Measurements from ENCODE around the gene FADS2. TPM values are rescaled to one million over a fixed set of nuclear protein-coding genes. Genes with fewer than 3 reads are reported as not detected.
"Not testable (repeated sequence)": the region's sequence is repeated elsewhere in the genome, so short reads cannot be mapped to it uniquely, and the experiment has no call there.

Gene FADS2
- total RNA-seq, 4 donors from 2014 or later: 130 to 455 (median 327) TPM

DNA sequence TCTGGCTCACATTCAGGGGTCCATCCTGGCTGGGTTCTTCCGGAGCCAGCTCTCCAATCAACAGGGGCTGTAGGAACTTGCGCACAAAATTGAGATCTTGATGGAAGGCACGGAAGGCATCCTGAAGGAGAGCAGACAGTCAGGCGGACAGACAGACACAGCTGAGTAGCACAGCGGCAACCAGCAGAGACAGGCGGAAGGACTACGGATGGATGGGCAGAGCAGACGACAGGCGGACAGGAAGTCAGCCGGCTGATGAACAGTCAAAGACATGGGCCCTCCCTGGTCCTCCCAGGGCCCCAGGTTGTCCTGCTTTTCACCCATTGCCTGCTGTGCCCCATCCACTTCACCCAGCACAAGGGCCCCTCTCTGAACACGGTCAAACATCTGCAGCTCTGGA lies 51.9 kb downstream of the FADS2 start:
- Histone ChIP-seq H3K36me3 (no peaks in the 10 kb centered on the region), H3K27ac (no peak overlapping the region), H3K4me3 (no peak overlapping the region), H3K9me3 (no peaks in the 10 kb centered on the region), H3K27me3 (no peaks in the 10 kb centered on the region), H3K4me1 (no peaks in the 10 kb centered on the region)
- DNase-seq (ENCODE audit: low spot score in 2 of 2): no peak
- WGBS: 94% methylated on average over 11 of the region's 11 CpGs
- no peak for TF ChIP-seq POLR2AphosphoS5 (IDR thresholded peaks at IDR 0.05)
- no peak for TF ChIP-seq POLR2A (IDR thresholded peaks at IDR 0.05)
- TF ChIP-seq, protein P1, sequence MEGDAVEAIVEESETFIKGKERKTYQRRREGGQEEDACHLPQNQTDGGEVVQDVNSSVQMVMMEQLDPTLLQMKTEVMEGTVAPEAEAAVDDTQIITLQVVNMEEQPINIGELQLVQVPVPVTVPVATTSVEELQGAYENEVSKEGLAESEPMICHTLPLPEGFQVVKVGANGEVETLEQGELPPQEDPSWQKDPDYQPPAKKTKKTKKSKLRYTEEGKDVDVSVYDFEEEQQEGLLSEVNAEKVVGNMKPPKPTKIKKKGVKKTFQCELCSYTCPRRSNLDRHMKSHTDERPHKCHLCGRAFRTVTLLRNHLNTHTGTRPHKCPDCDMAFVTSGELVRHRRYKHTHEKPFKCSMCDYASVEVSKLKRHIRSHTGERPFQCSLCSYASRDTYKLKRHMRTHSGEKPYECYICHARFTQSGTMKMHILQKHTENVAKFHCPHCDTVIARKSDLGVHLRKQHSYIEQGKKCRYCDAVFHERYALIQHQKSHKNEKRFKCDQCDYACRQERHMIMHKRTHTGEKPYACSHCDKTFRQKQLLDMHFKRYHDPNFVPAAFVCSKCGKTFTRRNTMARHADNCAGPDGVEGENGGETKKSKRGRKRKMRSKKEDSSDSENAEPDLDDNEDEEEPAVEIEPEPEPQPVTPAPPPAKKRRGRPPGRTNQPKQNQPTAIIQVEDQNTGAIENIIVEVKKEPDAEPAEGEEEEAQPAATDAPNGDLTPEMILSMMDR (IDR thresholded peaks at IDR 0.05): no peak
- no peak for TF ChIP-seq EP300 (IDR thresholded peaks at IDR 0.05)

DNA sequence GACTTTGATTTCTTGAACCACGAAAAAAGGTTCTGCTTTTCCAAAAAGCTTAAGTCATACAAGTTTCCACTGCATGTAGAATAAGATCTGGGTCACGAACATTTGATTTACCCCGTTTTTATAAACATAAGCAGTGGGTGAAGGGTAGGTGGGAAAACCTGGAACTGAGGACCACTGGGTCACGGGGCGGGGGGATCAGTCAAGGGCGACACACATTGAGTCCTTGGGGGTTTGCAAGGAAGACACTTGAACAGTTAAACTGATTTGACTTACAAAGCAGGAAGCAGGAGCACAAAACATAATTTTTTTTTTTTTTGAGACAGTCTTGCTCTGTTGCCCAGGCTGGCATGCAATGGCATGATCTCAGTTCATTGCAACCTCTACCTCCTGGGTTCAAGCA lies 52.4 kb downstream of the FADS2 start:
- TF ChIP-seq POLR2AphosphoS5 (IDR thresholded peaks at IDR 0.05): no peak
- no peak for TF ChIP-seq EP300 (IDR thresholded peaks at IDR 0.05)
- TF ChIP-seq POLR2A (IDR thresholded peaks at IDR 0.05): no peak
- TF ChIP-seq, protein P1 (IDR thresholded peaks at IDR 0.05): no peak
- Histone ChIP-seq H3K4me3 (no peak overlapping the region), H3K27ac (no peak overlapping the region), H3K27me3 (no peaks in the 10 kb centered on the region), H3K9me3 (no peaks in the 10 kb centered on the region), H3K36me3 (no peaks in the 10 kb centered on the region), H3K4me1 (no peaks in the 10 kb centered on the region)
- DNase-seq (ENCODE audit: low spot score in 2 of 2): no peak
- 65% methylated on average over 6 of the region's 6 CpGs for WGBS

DNA sequence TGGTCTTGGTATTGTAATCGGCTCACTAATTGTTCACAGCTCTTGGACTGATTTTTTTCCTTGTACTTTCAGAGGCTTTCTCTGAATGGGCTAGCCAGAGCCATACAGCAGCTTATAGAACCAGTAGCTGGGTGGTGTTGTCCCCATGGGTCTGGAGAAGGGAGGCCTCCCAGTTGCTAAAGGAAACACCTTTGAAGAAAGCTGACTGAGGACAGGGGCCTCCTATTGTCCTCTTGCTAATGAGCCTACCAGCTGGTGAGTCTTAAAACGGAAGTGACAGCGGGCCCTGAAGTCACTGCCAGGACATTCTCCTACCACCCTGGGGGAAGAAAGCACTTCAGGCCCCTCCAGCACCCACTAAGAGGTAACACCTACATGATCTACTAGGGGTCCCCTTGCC lies 53.3 kb downstream of the FADS2 start:
- Histone ChIP-seq H3K9me3 (no peaks in the 10 kb centered on the region), H3K27ac (no peak overlapping the region), H3K36me3 (no peaks in the 10 kb centered on the region), H3K4me1 (no peaks in the 10 kb centered on the region), H3K27me3 (no peaks in the 10 kb centered on the region), H3K4me3 (no peak overlapping the region)
- WGBS: 79% methylated on average over 3 of the region's 3 CpGs
- no peak for DNase-seq (ENCODE audit: low spot score in 2 of 2)
- no peak for TF ChIP-seq POLR2A (IDR thresholded peaks at IDR 0.05)

DNA sequence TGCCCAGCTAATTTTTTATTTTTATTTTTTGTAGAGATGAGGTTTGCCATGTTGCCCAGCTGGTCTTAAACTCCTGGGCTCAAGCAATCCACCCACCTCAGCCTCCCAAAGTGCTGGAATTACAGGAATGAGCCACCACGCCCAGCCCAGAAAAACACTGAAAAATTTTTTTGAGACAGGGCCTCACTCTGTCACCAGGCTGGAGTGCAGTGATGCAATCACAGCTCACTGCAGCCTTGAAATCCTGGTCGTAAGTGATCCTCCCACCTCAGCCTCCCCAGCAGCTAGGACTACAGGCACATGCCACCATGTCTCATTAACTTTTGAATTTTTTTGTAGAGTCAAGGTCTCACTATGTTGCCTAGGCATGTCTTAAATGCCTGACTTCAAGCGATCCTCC lies 54.2 kb downstream of the FADS2 start:
- not testable (repeated sequence) for H3K9me3 ChIP-seq; H3K27me3 ChIP-seq; H3K4me3 ChIP-seq; H3K27ac ChIP-seq; H3K4me1 ChIP-seq; H3K36me3 ChIP-seq; DNase-seq (ENCODE audit: low spot score in 2 of 2)
- WGBS: 83% methylated on average over 3 of the region's 3 CpGs

DNA sequence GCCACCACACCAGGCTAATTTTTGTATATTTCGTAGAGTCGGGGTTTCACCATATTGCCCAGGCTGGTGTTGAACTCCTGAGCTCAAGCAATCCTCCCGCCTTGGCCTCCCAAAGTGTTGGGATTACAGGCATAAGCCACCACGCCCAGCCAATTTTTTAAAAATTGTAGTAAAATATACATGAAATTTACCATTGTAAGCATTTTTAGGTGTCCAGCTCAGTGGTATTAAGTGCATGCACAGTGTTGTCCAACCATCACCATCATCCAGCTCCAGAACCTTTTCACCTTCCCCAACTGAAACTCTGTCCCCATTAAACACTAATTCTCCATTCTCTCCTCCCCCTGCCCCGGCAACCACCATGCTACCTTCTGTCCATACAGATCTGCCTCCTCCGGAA lies 54.8 kb downstream of the FADS2 start:
- TF ChIP-seq, protein P1 (IDR thresholded peaks at IDR 0.05): no peak
- TF ChIP-seq EP300 (IDR thresholded peaks at IDR 0.05) (no peak), POLR2AphosphoS5 (IDR thresholded peaks at IDR 0.05) (no peak), POLR2A (IDR thresholded peaks at IDR 0.05) (no peak)
- H3K36me3 ChIP-seq: no peaks in the 10 kb centered on the region
- H3K4me3 ChIP-seq: no peak overlapping the region
- no peak overlapping the region for H3K27ac ChIP-seq
- H3K4me1 ChIP-seq: no peaks in the 10 kb centered on the region
- 86% methylated on average over 6 of the region's 6 CpGs for WGBS
- H3K9me3 ChIP-seq: no peaks in the 10 kb centered on the region
- H3K27me3 ChIP-seq: no peaks in the 10 kb centered on the region
- DNase-seq (ENCODE audit: low spot score in 2 of 2): no peak

DNA sequence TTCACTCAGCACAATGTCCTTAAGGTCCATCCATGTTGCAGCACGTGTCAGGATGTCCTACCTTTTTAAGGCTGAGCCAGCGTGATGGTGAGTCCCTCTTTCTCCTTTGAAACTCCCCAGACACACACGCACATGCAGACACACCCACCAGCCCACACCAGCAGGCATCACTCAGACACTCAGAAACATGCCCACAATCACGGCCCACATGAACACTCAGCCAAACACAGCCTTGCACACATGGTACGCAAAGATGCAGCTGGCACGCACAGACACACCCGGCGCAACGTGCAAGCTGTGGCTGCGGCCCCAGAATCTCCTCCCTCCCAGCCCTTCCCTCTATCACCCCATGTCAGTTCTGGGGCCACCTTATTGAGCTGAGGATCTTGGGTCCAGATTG lies 55.2 kb downstream of the FADS2 start:
- Histone ChIP-seq H3K27me3 (no peaks in the 10 kb centered on the region), H3K4me3 (no peak overlapping the region), H3K4me1 (no peaks in the 10 kb centered on the region), H3K27ac (no peak overlapping the region), H3K9me3 (no peaks in the 10 kb centered on the region), H3K36me3 (no peaks in the 10 kb centered on the region)
- DNase-seq (ENCODE audit: low spot score in 2 of 2): no peak
- TF ChIP-seq POLR2A (IDR thresholded peaks at IDR 0.05) (no peak), POLR2AphosphoS5 (IDR thresholded peaks at IDR 0.05) (no peak), EP300 (IDR thresholded peaks at IDR 0.05) (no peak)
- TF ChIP-seq, protein P1 (IDR thresholded peaks at IDR 0.05): no peak
- 60% methylated on average over 7 of the region's 10 CpGs for WGBS
